ENCODE data around the gene ELK3.
A peak's percentile ranks its signal among the peaks of the same experiment; 100 is the strongest.

Gene ELK3

GRCh38 chr12:96187956-96188355, 6.2 kb upstream of the ELK3 start:
- TF ChIP-seq, protein P1, sequence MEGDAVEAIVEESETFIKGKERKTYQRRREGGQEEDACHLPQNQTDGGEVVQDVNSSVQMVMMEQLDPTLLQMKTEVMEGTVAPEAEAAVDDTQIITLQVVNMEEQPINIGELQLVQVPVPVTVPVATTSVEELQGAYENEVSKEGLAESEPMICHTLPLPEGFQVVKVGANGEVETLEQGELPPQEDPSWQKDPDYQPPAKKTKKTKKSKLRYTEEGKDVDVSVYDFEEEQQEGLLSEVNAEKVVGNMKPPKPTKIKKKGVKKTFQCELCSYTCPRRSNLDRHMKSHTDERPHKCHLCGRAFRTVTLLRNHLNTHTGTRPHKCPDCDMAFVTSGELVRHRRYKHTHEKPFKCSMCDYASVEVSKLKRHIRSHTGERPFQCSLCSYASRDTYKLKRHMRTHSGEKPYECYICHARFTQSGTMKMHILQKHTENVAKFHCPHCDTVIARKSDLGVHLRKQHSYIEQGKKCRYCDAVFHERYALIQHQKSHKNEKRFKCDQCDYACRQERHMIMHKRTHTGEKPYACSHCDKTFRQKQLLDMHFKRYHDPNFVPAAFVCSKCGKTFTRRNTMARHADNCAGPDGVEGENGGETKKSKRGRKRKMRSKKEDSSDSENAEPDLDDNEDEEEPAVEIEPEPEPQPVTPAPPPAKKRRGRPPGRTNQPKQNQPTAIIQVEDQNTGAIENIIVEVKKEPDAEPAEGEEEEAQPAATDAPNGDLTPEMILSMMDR (IDR thresholded peaks at IDR 0.05), result no peak
- H3K4me3 ChIP-seq, result no peak overlapping the region

GRCh38 chr12:96189781-96190180, 4.4 kb upstream of the ELK3 start:
- TF ChIP-seq, protein P1 (IDR thresholded peaks at IDR 0.05), result no peak
- no peak overlapping the region for H3K4me3 ChIP-seq

More at GRCh38 chr12:96187956-96188355, 6.2 kb upstream of the ELK3 start:
- no peak for DNase-seq (ENCODE audit: low spot score)
- no peak overlapping the region for H3K27ac ChIP-seq

DNA sequence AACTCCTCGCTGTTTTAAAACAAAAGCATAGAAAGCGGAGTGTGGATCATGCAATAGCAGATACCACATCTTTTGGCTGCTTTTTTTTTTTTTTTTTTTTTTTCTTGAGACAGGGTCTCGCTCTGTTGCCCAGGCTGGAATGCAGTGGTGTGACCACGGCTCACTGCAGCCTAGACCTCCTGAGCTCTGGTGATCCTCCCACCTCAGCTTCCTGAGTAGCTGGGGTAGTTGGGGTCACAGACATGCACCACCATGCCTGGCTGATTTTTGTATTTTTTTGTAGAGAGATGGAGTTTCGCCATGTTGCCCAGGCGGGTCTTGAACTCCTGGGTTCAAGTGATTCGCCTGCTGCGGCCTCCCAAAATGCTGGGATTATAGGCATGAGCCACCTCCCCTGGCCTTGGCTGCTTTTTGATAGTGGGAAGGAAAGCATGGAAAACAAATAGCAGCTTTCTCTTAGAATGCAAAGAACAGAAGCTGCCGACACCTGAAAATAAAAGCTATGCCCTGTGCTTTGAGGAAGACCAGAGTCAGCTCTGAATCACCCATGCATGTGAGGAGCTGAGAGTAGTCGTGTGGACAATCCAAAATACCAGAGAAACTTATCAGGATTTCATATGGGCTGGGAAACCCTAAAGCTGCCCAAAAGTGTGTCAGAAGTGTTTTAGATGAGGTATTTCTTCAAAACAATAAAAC, 3.6 kb upstream of the ELK3 start:
- no peak overlapping the region for H3K27ac ChIP-seq

More at GRCh38 chr12:96189781-96190180, 4.4 kb upstream of the ELK3 start:
- no peak overlapping the region for H3K27ac ChIP-seq
- peak; percentile 36 for DNase-seq (ENCODE audit: low spot score)

DNA sequence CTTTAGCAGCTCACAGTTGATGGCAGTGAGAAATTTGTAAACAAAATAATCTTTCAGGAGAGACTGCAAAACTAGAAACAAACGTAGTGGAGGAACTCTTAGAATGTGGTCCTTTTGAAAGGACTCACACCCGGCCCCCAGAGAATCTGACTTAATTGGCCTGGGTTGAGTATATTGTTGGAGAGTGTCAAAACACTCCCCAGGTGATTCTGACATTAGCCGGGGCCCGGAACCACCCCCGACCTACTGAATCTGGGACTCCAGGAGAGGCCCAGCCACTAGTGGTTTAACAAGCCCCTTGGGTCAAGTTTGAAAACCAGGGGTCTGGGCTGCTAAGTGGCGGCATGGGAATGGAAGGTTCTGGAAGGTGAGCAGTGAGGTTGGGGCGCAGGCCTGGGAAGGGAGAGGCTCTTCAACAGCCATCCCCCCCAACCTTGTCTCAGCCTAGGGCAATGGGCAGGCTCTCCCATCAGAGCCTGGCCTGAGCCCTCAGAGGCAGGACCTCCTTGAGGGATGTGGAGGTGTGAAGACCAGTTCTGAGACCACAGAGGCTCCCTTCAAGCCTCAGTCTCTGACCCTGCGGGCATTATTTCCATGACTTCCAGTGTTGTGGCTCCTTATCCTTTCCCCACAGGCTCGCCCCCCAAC, 1.1 kb upstream of the ELK3 start:
- Histone ChIP-seq H3K4me3 (no peak overlapping the region), H3K27ac (peak overlapping the region in 1 of 2 donors; percentile 2)
- peak; percentile 69 for DNase-seq (ENCODE audit: low spot score)
- TF ChIP-seq, protein P1 (IDR thresholded peaks at IDR 0.05), result no peak

More for the DNA sequence above, 3.6 kb upstream of the ELK3 start:
- peak; percentile 43 for DNase-seq (ENCODE audit: low spot score)
- no peak overlapping the region for H3K4me3 ChIP-seq
- TF ChIP-seq, protein P1 (IDR thresholded peaks at IDR 0.05), result no peak

DNA sequence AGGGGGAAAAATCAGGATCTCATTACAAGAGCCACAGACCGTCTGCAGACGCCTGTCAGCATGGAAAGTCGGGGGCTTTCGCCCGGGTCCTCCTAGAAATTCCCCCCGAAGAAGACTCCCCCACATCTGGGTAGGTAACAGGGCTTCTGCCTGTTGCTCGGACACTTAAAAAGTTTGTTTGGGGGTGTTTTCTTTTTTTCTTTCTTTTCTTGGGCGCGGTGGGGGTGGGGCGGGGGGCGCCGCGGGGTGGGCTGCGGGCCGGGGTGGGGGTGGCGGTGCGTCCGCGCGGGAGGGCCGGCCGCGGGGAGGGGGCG, 358 bp downstream of the ELK3 start:
- H3K27ac ChIP-seq, result peak overlapping the region in 1 of 2 donors; percentile 86
- H3K4me3 ChIP-seq, result peak overlapping the region; percentile 84
- DNase-seq (ENCODE audit: low spot score), result no peak
- TF ChIP-seq, protein P1 (IDR thresholded peaks at IDR 0.05), result no peak

DNA sequence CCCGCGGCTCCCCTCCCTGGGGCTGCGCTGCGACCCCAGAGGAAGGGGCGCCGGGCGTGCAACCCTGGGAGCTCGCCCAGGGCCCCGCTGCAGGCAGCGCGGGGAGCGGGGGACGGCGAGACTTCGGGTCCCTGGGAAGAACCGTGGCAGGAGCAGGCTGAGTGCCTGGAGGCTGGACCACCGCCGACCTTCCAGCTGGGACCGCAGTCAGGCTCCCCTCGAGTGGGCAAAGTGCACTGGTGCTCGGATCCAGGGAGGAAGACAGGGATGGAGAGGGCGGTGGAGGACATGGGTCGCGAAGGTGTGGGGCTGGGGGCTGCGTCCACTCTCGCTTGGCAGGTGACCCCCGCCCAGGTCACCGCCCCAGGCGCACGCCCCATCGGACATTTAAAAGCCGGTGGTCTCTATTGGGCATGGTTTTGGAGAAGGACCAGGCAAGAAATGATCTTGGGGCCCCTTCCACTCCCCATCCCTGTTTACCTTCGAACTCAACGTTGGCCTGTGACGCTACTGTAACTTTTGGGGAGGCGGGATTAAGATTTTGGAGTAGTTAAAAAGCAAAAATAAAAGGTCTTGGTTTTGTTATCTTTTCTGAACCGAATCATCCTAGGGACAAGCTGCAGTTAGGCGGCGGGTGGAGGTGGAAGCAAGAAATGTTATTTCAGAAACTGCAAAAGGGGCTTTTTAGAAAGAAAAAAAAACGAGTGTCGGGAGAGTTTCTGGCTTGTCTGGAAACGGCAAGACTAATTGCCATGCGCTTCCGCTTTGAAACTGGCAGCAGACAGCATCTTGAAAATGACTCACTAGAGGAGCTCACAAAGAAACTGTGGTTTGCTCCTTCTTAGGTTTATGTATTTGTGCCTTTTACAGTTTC, 1.0 kb downstream of the ELK3 start:
- TF ChIP-seq, protein P1 (IDR thresholded peaks at IDR 0.05), result no peak
- Histone ChIP-seq H3K27ac (peak overlapping the region; percentile 28 to 86), H3K4me3 (peak overlapping the region; percentile 84)
- DNase-seq (ENCODE audit: low spot score), result peak; percentile 72
